NK-92 (cell line): ENCODE data around the gene NT5C1B.
A peak's percentile ranks its signal among the peaks of the same experiment; 100 is the strongest.

ENCODE experiments used
- DNase-seq: peaks from one replicate; lab custom pipeline; 2025; ENCODE audit not compliant: unreplicated experiment; lab: John Stamatoyannopoulos, UW

Gene NT5C1B

GRCh38 chr2:18600255-18600613 lies 10.9 kb upstream of the NT5C1B start:
- DNase-seq: no peak

GRCh38 chr2:18599509-18600254 lies 10.3 kb upstream of the NT5C1B start:
- no peak for DNase-seq

- DNase-seq: no peak
Observed at GRCh38 chr2:18598848-18599484, 9.6 kb upstream of the NT5C1B start.

GRCh38 chr2:18597618-18598017 lies 8.2 kb upstream of the NT5C1B start:
- no peak for DNase-seq

- DNase-seq: no peak
Observed at GRCh38 chr2:18596993-18597392, 7.6 kb upstream of the NT5C1B start.

- no peak for DNase-seq
Observed at GRCh38 chr2:18593496-18593895, 4.1 kb upstream of the NT5C1B start.

GRCh38 chr2:18592372-18592771 lies 3.0 kb upstream of the NT5C1B start:
- no peak for DNase-seq

- DNase-seq: no peak
Observed at GRCh38 chr2:18588802-18589201, 567 bp downstream of the NT5C1B start.

- no peak for DNase-seq
Observed at GRCh38 chr2:18588049-18588448, 1.3 kb downstream of the NT5C1B start.

- no peak for DNase-seq
Observed at GRCh38 chr2:18585526-18585925, 3.8 kb downstream of the NT5C1B start.

- DNase-seq: no peak
Observed at GRCh38 chr2:18584608-18584954, 4.8 kb downstream of the NT5C1B start.

- no peak for DNase-seq
Observed at GRCh38 chr2:18583905-18584607, 5.3 kb downstream of the NT5C1B start.

GRCh38 chr2:18580606-18581005 lies 8.8 kb downstream of the NT5C1B start:
- no peak for DNase-seq

- DNase-seq: no peak
Observed at GRCh38 chr2:18578033-18578432, 11.3 kb downstream of the NT5C1B start.

GRCh38 chr2:18566145-18566769 lies 23.1 kb downstream of the NT5C1B start:
- DNase-seq: no peak

- DNase-seq: no peak
Observed at GRCh38 chr2:18560797-18561085, 28.6 kb downstream of the NT5C1B start.

- peak; percentile 30 for DNase-seq
Observed at GRCh38 chr2:18560031-18560796, 29.2 kb downstream of the NT5C1B start, which contains the start of gene RDH14. Gene RDH14 (minus strand): TSS chr2:18560653. CDS start chr2:18560572, 81 bp downstream.

GRCh38 chr2:18559531-18560030 lies 29.8 kb downstream of the NT5C1B start:
- DNase-seq: no peak

- no peak for DNase-seq
Observed at GRCh38 chr2:18558458-18558857, 30.9 kb downstream of the NT5C1B start.

- no peak for DNase-seq
Observed at GRCh38 chr2:18557121-18557520, 32.2 kb downstream of the NT5C1B start.
